DND-41 (cell line): Measurements from ENCODE around the gene SRP19.

Source experiments
- ATAC-seq: fragments of 200-7000 bp; cut with Tn5 transposase; 3 replicates; pipeline ENCODE4 v1.9.1; 2021; ENCODE audit warnings: low read depth; ENCODE audit not compliant: insufficient read depth
- DNase-seq: peaks from one replicate; pipeline ENCODE4 v3.0.0-alpha.2; 2020
- H2AFZ ChIP-seq: 2 replicates; pipeline ENCODE4 v1.6.0; 2012; ENCODE audit warnings: low read depth, low read length
- H3K27ac ChIP-seq: 2 replicates; pipeline ENCODE4 v1.5.1; 2012; ENCODE audit warnings: low read length, inconsistent platforms
- H3K27me3 ChIP-seq: fragments of 200-600 bp; sonication (generic); 2 replicates; pipeline ENCODE4 v1.6.0; 2012; ENCODE audit warnings: low read length, mild to moderate bottlenecking, inconsistent platforms; ENCODE audit not compliant: insufficient read depth, poor library complexity
- H3K36me3 ChIP-seq: 2 replicates; pipeline ENCODE4 v1.5.1; 2012; ENCODE audit warnings: low read length, inconsistent platforms; ENCODE audit not compliant: insufficient read depth
- H3K4me1 ChIP-seq: 2 replicates; pipeline ENCODE4 v1.5.1; 2012; ENCODE audit warnings: mild to moderate bottlenecking, low read length; ENCODE audit not compliant: insufficient read depth
- H3K4me2 ChIP-seq: 2 replicates; pipeline ENCODE4 v1.6.0; 2012; ENCODE audit warnings: mild to moderate bottlenecking, moderate library complexity, low read length, inconsistent platforms; ENCODE audit not compliant: insufficient read depth
- H3K4me3 ChIP-seq, 2 experiments: fragments of 200-600 bp in 1 of 2; shearing (Covaris generic) in 1 of 2; 2 replicates each; pipeline ENCODE4 v1.5.1; 2012 to 2016; ENCODE audit warnings: inconsistent platforms in 2 of 2, low read length in 2 of 2, mild to moderate bottlenecking in 2 of 2, low read depth in 1 of 2, moderate library complexity in 1 of 2
- H3K79me2 ChIP-seq: 2 replicates; pipeline ENCODE4 v1.6.0; 2012; ENCODE audit warnings: low read length, inconsistent platforms; ENCODE audit not compliant: insufficient read depth
- H3K9ac ChIP-seq: 2 replicates; pipeline ENCODE4 v1.6.0; 2012; ENCODE audit warnings: low read depth, mild to moderate bottlenecking, inconsistent platforms, low read length, moderate library complexity
- H3K9me3 ChIP-seq: 2 replicates; pipeline ENCODE4 v1.5.1; 2012; ENCODE audit warnings: low read length, moderate library complexity, mild to moderate bottlenecking, inconsistent platforms; ENCODE audit not compliant: insufficient read depth, severe bottlenecking
- H4K20me1 ChIP-seq: 2 replicates; pipeline ENCODE4 v1.6.0; 2012; ENCODE audit warnings: low read length; ENCODE audit not compliant: insufficient read depth
- CTCF ChIP-seq: IDR thresholded peaks from 2 replicates; pipeline ENCODE4 v1.5.1; 2012; ENCODE audit warnings: borderline replicate concordance, low read length, moderate library complexity, mild to moderate bottlenecking; ENCODE audit not compliant: poor library complexity, severe bottlenecking; ENCODE audit errors: extremely low read depth
- EZH2 ChIP-seq: IDR thresholded peaks from 3 replicates; pipeline ENCODE4 v1.6.1; 2012; ENCODE audit warnings: borderline replicate concordance, low read depth, mild to moderate bottlenecking, moderate library complexity, low read length, inconsistent platforms; ENCODE audit not compliant: severe bottlenecking

SRP19 gene

GRCh38 chr5:112822456-112822855 lies 38.6 kb upstream of the SRP19 start:
- H3K27ac ChIP-seq: no peak overlapping the region

GRCh38 chr5:112823181-112823580 lies 37.9 kb upstream of the SRP19 start:
- ATAC-seq (no peak), DNase-seq (no peak)
- Histone ChIP-seq H3K36me3 (peaks cover 72% of the 10 kb centered on the region), H4K20me1 (no peaks in the 10 kb centered on the region), H3K79me2 (no peaks in the 10 kb centered on the region), H2AFZ (no peak overlapping the region), H3K27me3 (no peaks in the 10 kb centered on the region), H3K4me3 (no peak overlapping the region), H3K27ac (no peak overlapping the region), H3K4me1 (no peaks in the 10 kb centered on the region), H3K4me2 (no peak overlapping the region), H3K9me3 (no peaks in the 10 kb centered on the region), H3K9ac (no peak overlapping the region)
- no peak for TF ChIP-seq CTCF
- TF ChIP-seq EZH2: no peak

More at GRCh38 chr5:112822456-112822855, 38.6 kb upstream of the SRP19 start:
- H3K4me3 ChIP-seq: no peak overlapping the region
- DNase-seq (no peak), ATAC-seq (no peak)
- TF ChIP-seq EZH2 (no peak), CTCF (no peak)
- H3K9ac ChIP-seq: no peak overlapping the region
- H2AFZ ChIP-seq: no peak overlapping the region
- H4K20me1 ChIP-seq: no peaks in the 10 kb centered on the region
- peaks cover 65% of the 10 kb centered on the region for H3K36me3 ChIP-seq
- no peak overlapping the region for H3K4me2 ChIP-seq
- H3K4me1 ChIP-seq: no peaks in the 10 kb centered on the region
- no peaks in the 10 kb centered on the region for H3K27me3 ChIP-seq
- no peaks in the 10 kb centered on the region for H3K79me2 ChIP-seq
- H3K9me3 ChIP-seq: no peaks in the 10 kb centered on the region

- Histone ChIP-seq H3K4me2 (no peak overlapping the region), H3K79me2 (no peaks in the 10 kb centered on the region), H3K27ac (no peak overlapping the region), H2AFZ (no peak overlapping the region), H3K9ac (no peak overlapping the region), H4K20me1 (no peaks in the 10 kb centered on the region), H3K4me3 (no peak overlapping the region), H3K27me3 (no peaks in the 10 kb centered on the region), H3K36me3 (peaks cover 76% of the 10 kb centered on the region), H3K9me3 (no peaks in the 10 kb centered on the region), H3K4me1 (no peaks in the 10 kb centered on the region)
- no peak for TF ChIP-seq EZH2
- no peak for TF ChIP-seq CTCF
- no peak for DNase-seq
- no peak for ATAC-seq
Measured at GRCh38 chr5:112823656-112824055, 37.4 kb upstream of the SRP19 start.

- no peaks in the 10 kb centered on the region for H3K79me2 ChIP-seq
- H3K4me2 ChIP-seq: no peak overlapping the region
- no peaks in the 10 kb centered on the region for H3K27me3 ChIP-seq
- no peak overlapping the region for H2AFZ ChIP-seq
- DNase-seq: no peak
- no peaks in the 10 kb centered on the region for H4K20me1 ChIP-seq
- no peak overlapping the region for H3K9ac ChIP-seq
- no peak overlapping the region for H3K27ac ChIP-seq
- peaks cover 77% of the 10 kb centered on the region for H3K36me3 ChIP-seq
- no peaks in the 10 kb centered on the region for H3K9me3 ChIP-seq
- H3K4me1 ChIP-seq: no peaks in the 10 kb centered on the region
- no peak for ATAC-seq
- H3K4me3 ChIP-seq: no peak overlapping the region
- no peak for TF ChIP-seq CTCF
- no peak for TF ChIP-seq EZH2
Measured at GRCh38 chr5:112824197-112824596, 36.9 kb upstream of the SRP19 start.
